ENCODE results near the gene PCSK7. TPM values are rescaled to one million over a fixed set of nuclear protein-coding genes. Genes with fewer than 3 reads are reported as not detected.

PCSK7 gene
- total and polyA plus RNA-seq, 4 donors, result 7.3 to 32.3 (median 16.2) TPM

- Histone ChIP-seq H3K27me3 (ENCODE audit: control insufficient read depth in 4 of 4, insufficient read depth in 4 of 4, low read length in 3 of 4) (no peaks in the 10 kb centered on the region), H3K4me3 (ENCODE audit: low read depth in 1 of 3, low read length in 3 of 3) (no peak overlapping the region), H3K27ac (ENCODE audit: low read depth in 1 of 2, low read length in 2 of 2) (no peak overlapping the region), H3K9ac (ENCODE audit: low read depth in 1 of 2, low read length in 2 of 2) (no peak overlapping the region), H3K4me1 (ENCODE audit: control insufficient read depth in 4 of 4, insufficient read depth in 4 of 4, low read length in 3 of 4) (peaks cover 0 to 3% (median 0%) of the 10 kb centered on the region in 4 donors), H3K9me3 (ENCODE audit: control insufficient read depth in 4 of 4, low read length in 3 of 4) (no peaks in the 10 kb centered on the region), H3K36me3 (ENCODE audit: control insufficient read depth in 4 of 4, insufficient read depth in 3 of 4, low read depth in 1 of 4, low read length in 3 of 4) (peaks cover 12 to 70% (median 26%) of the 10 kb centered on the region in 4 donors)
- no peak for DNase-seq (ENCODE audit: low spot score)
- TF ChIP-seq YY1 (IDR thresholded peaks at IDR 0.05), result no peak
- TF ChIP-seq FOXA2 (IDR thresholded peaks at IDR 0.05), result no peak
- no peak for TF ChIP-seq ATF3 (IDR thresholded peaks at IDR 0.05)
- no peak for TF ChIP-seq HNF4G (IDR thresholded peaks at IDR 0.05)
- no peak for TF ChIP-seq CTCF (IDR thresholded peaks at IDR 0.05; ENCODE audit: low read depth, low read length, missing input control)
- no peak for TF ChIP-seq EGR1 (IDR thresholded peaks at IDR 0.05; ENCODE audit: low read depth in 2 of 2)
- TF ChIP-seq GABPA (IDR thresholded peaks at IDR 0.05 in 1 of 2, conservative IDR thresholded peaks at IDR 0.05 in 1 of 2), result no peak
- no peak for TF ChIP-seq FOXA1 (IDR thresholded peaks at IDR 0.05)
- TF ChIP-seq RXRA (IDR thresholded peaks at IDR 0.05), result no peak
- no peak for TF ChIP-seq REST (IDR thresholded peaks at IDR 0.05)
- TF ChIP-seq TAF1 (conservative IDR thresholded peaks at IDR 0.05), result no peak
- no peak for TF ChIP-seq HNF4A (conservative IDR thresholded peaks at IDR 0.05)
- WGBS, result 97% methylated on average over 4 of the region's 4 CpGs
Observed at GRCh38 chr11:117186431-117186761, 45.5 kb downstream of the PCSK7 start.

GRCh38 chr11:117185736-117186430 is 46.0 kb downstream of the PCSK7 start:
- DNase-seq (ENCODE audit: low spot score), result no peak
- Histone ChIP-seq H3K4me3 (ENCODE audit: low read depth in 1 of 3, low read length in 3 of 3) (no peak overlapping the region), H3K9me3 (ENCODE audit: control insufficient read depth in 4 of 4, low read length in 3 of 4) (no peaks in the 10 kb centered on the region), H3K36me3 (ENCODE audit: control insufficient read depth in 4 of 4, insufficient read depth in 3 of 4, low read depth in 1 of 4, low read length in 3 of 4) (peaks cover 12 to 69% (median 26%) of the 10 kb centered on the region in 4 donors), H3K27ac (ENCODE audit: low read depth in 1 of 2, low read length in 2 of 2) (no peak overlapping the region), H3K4me1 (ENCODE audit: control insufficient read depth in 4 of 4, insufficient read depth in 4 of 4, low read length in 3 of 4) (peaks cover 1 to 4% (median 2%) of the 10 kb centered on the region in 4 donors), H3K27me3 (ENCODE audit: control insufficient read depth in 4 of 4, insufficient read depth in 4 of 4, low read length in 3 of 4) (no peaks in the 10 kb centered on the region), H3K9ac (ENCODE audit: low read depth in 1 of 2, low read length in 2 of 2) (no peak overlapping the region)
- 87% methylated on average over 5 of the region's 5 CpGs for WGBS
- TF ChIP-seq YY1 (IDR thresholded peaks at IDR 0.05) (no peak), JUND (IDR thresholded peaks at IDR 0.05) (no peak), TAF1 (conservative IDR thresholded peaks at IDR 0.05) (no peak), ZBTB33 (IDR thresholded peaks at IDR 0.05) (no peak), GABPA (IDR thresholded peaks at IDR 0.05 in 1 of 2, conservative IDR thresholded peaks at IDR 0.05 in 1 of 2) (no peak), ATF3 (IDR thresholded peaks at IDR 0.05) (no peak), FOXA1 (IDR thresholded peaks at IDR 0.05) (no peak), CTCF (IDR thresholded peaks at IDR 0.05; ENCODE audit: low read depth, low read length, missing input control) (no peak)
